ENCODE measurements around the gene APBA3. TPM values are rescaled to one million over a fixed set of nuclear protein-coding genes. Genes with fewer than 3 reads are reported as not detected.
A peak's percentile ranks its signal among the peaks of the same experiment; 100 is the strongest.

APBA3 gene
- total and polyA plus RNA-seq, 8 donors, result 15.5 to 24.7 (median 19.8) TPM

DNA sequence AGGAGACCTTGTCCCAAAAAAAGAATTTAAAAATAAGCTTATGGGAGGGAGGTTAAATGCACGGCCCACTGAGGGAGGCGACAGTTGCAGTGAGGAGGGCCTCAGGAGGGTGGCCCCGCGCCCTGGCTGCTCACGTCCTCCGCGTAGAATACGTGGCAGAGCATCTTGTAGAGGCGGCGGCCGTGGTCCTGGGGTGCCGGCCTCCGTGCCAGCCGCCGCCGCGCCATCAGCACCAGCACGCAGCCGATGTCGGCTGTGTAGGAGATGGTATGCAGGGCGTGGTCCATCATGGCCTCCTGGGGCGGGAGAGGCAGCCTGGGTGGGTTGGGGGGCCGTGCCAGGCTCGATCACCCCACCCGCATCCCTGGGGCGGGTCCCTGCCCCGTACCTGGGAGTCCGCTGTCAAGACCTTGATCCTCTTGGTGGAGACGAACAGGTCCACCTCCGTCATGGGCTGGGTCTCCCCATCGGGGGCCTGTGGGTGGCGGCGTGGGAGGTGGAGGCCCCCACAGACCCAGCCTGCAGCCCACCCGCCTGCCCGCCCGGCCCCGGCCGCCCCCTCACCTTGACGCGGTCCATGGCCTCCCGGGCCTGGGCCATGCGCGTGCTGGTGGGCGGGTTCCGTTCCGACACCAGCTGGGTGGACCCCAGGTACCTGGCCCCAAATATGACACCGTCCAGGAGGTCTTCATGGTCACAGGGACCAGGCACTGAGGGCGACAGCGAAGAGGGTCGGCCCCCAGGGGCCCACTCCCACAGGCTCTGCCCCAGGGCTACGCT, 7.7 kb downstream of the APBA3 start:
- ATAC-seq (no peak), DNase-seq (peak in 1 of 4 donors; percentile 72)
- intact Hi-C loops (cut with DNase I), result no loop called here
- Histone ChIP-seq H3K9me3 (no peaks in the 10 kb centered on the region), H3K4me3 (no peak overlapping the region), H3K4me1 (peaks cover 0 to 3% of the 10 kb centered on the region in 2 donors), H3K27ac (no peak overlapping the region), H3K36me3 (peaks cover 0 to 74% of the 10 kb centered on the region in 2 donors), H3K27me3 (no peaks in the 10 kb centered on the region)
- TF ChIP-seq, protein P1, sequence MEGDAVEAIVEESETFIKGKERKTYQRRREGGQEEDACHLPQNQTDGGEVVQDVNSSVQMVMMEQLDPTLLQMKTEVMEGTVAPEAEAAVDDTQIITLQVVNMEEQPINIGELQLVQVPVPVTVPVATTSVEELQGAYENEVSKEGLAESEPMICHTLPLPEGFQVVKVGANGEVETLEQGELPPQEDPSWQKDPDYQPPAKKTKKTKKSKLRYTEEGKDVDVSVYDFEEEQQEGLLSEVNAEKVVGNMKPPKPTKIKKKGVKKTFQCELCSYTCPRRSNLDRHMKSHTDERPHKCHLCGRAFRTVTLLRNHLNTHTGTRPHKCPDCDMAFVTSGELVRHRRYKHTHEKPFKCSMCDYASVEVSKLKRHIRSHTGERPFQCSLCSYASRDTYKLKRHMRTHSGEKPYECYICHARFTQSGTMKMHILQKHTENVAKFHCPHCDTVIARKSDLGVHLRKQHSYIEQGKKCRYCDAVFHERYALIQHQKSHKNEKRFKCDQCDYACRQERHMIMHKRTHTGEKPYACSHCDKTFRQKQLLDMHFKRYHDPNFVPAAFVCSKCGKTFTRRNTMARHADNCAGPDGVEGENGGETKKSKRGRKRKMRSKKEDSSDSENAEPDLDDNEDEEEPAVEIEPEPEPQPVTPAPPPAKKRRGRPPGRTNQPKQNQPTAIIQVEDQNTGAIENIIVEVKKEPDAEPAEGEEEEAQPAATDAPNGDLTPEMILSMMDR (IDR thresholded peaks at IDR 0.05), result no peak

DNA sequence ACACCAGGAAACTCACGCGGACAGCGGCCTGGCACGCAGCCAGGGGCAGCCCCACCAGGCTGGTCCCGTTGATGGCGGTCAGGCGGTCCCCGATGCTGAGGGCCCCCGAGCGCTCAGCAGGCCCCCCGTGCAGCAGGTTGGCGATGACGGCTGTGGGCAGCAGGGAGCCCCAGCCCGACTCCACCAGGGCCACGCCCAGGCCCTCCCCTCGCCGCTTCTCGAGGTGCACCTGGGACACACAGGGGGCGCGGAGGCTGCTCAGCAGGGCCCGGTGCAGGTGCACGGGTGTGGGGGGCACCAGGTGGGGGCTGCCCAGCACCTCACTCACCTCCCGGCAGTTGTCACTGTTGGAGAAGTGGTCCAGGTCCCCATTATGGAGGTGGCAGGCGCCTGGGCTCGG, 9.0 kb downstream of the APBA3 start:
- intact Hi-C loops (cut with DNase I), result no loop called here
- Histone ChIP-seq H3K9me3 (no peaks in the 10 kb centered on the region), H3K27ac (no peak overlapping the region), H3K4me3 (no peak overlapping the region), H3K27me3 (no peaks in the 10 kb centered on the region), H3K4me1 (no peaks in the 10 kb centered on the region), H3K36me3 (peaks cover 0 to 64% of the 10 kb centered on the region in 2 donors)
- TF ChIP-seq, protein P1 (IDR thresholded peaks at IDR 0.05), result no peak
- ATAC-seq (no peak), DNase-seq (peak in 1 of 4 donors; percentile 71)

DNA sequence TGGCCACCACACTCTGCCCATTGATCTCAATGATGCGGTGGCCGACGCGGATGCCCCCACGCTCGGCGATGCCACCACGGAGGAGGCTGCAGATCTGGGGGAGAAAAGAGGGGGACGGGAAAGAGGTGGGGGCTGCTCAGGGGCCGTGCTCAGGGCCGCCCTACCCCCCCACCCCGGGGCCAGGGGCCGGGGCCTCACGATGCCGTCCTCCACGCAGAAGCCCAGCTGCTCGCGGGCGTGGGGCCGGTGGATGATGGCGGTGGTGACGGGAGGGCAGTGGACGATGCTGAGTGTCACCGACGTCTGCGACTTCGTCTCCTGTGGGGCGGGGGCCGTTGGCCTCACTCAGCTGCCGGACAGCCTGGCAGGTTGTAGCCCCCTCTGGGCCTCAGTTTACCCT, 10.3 kb downstream of the APBA3 start:
- H3K9me3 ChIP-seq, result no peaks in the 10 kb centered on the region
- TF ChIP-seq, protein P1 (IDR thresholded peaks at IDR 0.05), result no peak
- H3K27ac ChIP-seq, result no peak overlapping the region
- no peak overlapping the region for H3K4me3 ChIP-seq
- ATAC-seq (no peak), DNase-seq (peak in 1 of 4 donors; percentile 76)
- H3K36me3 ChIP-seq, result peaks cover 0 to 58% of the 10 kb centered on the region in 2 donors
- no peaks in the 10 kb centered on the region for H3K27me3 ChIP-seq
- intact Hi-C loops (cut with DNase I), result no loop called here
- H3K4me1 ChIP-seq, result no peaks in the 10 kb centered on the region

DNA sequence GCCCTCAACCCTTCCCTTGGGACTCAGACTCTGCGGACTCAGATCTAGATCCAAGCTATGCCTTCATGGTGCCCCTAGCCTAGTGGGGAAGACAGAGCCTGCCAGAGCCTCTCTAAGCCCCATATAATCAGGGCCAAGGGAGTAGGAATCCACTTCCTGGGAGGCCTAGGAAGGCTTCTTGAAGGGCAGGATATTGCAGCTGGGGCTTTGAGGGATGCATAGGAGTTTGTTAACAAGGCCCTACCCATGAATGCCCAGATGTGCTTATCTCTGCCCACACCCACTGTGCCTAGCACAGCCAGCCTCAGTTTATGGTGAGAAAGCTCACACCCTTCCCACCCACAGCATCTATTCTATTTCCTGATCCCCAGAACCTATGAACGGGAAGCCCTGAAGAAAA, 11.3 kb downstream of the APBA3 start:
- ATAC-seq (no peak), DNase-seq (no peak)
- H3K9me3 ChIP-seq, result no peaks in the 10 kb centered on the region
- no peak overlapping the region for H3K27ac ChIP-seq
- intact Hi-C loops (cut with DNase I), result no loop called here
- TF ChIP-seq, protein P1 (IDR thresholded peaks at IDR 0.05), result no peak
- H3K4me1 ChIP-seq, result no peaks in the 10 kb centered on the region
- no peak overlapping the region for H3K4me3 ChIP-seq
- no peaks in the 10 kb centered on the region for H3K27me3 ChIP-seq
- H3K36me3 ChIP-seq, result peaks cover 0 to 58% of the 10 kb centered on the region in 2 donors

DNA sequence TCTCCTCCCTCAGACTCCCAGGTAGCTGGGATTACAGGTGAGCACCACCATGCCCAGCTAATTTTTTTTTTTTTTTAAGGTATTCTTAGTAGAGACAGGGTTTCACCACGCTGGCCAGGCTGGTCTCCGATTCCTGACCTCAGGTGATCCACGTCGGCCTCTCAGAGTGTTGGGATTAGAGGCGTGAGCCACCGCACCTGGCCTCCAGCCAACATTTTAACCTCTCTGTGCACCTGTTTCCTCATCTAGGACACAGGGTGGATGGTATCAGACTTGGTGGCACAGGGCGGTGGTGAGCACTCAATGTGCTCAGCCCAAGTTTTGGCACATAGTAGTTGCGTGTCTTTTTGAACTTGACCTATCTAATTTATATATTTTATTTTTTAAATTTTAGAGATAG, 12.5 kb downstream of the APBA3 start:
- Histone ChIP-seq H3K27ac (no peak overlapping the region), H3K4me1 (no peaks in the 10 kb centered on the region), H3K27me3 (no peaks in the 10 kb centered on the region), H3K36me3 (peaks cover 0 to 52% of the 10 kb centered on the region in 2 donors), H3K9me3 (no peaks in the 10 kb centered on the region), H3K4me3 (no peak overlapping the region)
- TF ChIP-seq, protein P1 (IDR thresholded peaks at IDR 0.05), result no peak
- peak; percentile 14 for ATAC-seq
- intact Hi-C loops (cut with DNase I), result no loop called here
- DNase-seq, result peak in 1 of 4 donors; percentile 50
